GM12801 (cell line): Measurements from ENCODE around the gene HSDL2.

Experiments used
- TF ChIP-seq, protein P1 (sequence below): IDR thresholded peaks from one replicate; pipeline ENCODE4 v1.5.1; 2011; ENCODE audit warnings: control low read depth; ENCODE audit not compliant: insufficient read length; ENCODE audit errors: extremely low read depth

The HSDL2 gene

DNA sequence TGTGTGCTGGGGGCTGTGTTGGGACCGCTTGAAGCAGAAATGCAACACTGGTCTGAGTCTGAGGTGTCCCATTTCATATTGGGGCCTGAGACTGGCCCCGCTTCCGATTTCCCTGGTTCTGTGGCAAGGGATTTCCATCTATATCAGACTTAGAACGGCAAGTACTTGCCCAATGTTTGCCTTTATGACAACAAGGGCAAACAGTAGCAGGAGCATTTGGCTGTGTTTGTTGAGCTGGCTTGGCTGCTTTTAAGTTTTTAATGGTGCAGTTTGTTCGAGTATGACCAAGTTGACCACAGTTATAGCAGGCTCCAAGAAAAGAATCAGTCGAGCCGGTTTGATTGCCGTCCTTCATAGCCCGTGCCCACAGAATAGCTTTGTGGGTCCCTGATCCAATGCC is 17.0 kb downstream of the HSDL2 start:
- TF ChIP-seq, protein P1, sequence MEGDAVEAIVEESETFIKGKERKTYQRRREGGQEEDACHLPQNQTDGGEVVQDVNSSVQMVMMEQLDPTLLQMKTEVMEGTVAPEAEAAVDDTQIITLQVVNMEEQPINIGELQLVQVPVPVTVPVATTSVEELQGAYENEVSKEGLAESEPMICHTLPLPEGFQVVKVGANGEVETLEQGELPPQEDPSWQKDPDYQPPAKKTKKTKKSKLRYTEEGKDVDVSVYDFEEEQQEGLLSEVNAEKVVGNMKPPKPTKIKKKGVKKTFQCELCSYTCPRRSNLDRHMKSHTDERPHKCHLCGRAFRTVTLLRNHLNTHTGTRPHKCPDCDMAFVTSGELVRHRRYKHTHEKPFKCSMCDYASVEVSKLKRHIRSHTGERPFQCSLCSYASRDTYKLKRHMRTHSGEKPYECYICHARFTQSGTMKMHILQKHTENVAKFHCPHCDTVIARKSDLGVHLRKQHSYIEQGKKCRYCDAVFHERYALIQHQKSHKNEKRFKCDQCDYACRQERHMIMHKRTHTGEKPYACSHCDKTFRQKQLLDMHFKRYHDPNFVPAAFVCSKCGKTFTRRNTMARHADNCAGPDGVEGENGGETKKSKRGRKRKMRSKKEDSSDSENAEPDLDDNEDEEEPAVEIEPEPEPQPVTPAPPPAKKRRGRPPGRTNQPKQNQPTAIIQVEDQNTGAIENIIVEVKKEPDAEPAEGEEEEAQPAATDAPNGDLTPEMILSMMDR: no peak

DNA sequence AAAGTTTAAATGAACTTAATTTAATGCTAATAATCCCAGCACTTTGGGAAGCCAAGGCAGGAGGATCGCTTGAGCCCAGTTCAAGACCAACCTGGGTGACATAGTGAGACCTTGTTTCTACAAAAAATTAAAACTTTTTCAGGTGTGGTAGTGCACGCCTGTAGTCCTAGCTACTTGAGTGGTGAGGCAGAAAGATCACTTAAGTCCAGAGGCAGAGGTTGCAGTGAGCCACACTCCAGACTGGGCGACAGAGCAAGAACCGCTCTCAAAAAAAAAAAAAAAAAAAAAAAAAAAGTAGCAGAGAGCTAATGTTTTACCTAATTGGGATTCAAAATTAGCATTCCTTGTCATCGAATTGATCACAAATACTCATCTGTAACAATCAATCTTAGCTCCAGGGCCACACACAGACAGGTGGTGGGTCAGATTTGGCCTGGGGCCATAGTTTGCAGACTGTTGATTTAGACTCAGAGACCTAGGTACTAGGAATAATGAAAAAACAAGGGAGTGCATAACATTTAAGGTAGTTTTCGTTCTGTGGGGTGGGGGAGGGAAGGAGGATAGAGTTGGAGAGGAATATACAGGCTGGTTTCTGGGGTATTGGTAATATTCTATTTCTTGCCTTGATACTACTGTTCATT is 21.4 kb downstream of the HSDL2 start:
- TF ChIP-seq, protein P1: no peak

DNA sequence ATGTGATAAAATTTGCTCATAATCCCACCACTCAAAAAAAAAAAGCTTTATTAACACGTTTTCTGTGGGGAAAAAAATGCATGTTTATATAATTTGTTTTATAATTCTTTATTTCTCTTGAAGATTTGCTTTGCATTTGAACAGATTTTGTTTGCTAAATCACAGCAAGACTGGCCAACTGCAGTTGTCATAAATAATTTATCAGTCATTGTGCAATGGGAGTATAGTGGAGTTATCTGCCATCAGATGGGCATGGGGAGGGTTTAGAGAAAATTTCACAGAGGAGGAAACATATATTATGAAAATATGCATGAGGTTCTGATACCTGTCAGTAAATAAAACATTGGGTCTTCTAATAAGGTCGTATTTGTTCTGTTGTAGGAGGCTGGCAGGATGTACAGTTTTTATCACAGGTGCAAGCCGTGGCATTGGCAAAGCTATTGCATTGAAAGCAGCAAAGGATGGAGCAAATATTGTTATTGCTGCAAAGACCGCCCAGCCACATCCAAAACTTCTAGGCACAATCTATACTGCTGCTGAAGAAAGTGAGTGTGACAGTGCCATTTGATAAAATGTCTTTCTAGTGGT is 23.8 kb downstream of the HSDL2 start:
- TF ChIP-seq, protein P1: no peak

DNA sequence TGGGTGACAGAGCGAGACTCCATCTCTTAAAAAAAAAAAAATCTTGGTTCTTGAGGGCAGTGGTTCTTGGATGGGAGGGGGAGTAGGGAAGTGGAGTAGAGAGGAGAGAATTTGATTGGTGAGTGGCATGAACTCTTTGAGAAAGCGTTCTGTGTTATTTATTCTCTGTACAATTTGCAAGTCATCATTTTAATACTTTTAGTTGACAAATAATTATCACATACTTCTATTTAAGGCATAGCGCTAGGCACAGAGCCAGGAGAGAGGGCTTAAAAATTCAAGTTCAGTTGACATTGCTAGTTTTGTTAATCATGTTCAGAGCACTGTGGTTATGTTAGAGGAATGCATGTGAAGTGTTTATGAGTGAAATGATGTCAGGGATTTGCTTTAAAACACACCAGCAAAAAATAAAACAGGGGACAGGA is 24.6 kb downstream of the HSDL2 start:
- TF ChIP-seq, protein P1: no peak

DNA sequence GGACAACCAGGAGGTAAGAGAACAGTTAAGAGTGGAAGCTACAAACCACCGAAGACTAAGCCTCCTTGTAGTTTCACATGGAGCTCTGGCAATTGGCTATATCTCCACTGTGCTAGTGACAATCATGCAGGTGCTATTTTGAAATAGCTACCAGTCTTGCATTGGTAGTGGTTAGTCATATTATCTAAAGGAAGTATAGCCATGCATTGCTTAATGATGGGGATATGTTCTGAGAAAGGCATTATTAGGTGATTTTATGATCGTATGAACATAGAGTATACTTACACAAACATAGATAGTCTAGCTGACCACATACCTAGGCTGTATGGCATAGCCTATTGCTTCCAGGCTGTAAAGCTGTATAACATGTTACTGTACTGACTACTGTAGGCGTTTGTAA is 28.4 kb downstream of the HSDL2 start:
- TF ChIP-seq, protein P1: no peak

DNA sequence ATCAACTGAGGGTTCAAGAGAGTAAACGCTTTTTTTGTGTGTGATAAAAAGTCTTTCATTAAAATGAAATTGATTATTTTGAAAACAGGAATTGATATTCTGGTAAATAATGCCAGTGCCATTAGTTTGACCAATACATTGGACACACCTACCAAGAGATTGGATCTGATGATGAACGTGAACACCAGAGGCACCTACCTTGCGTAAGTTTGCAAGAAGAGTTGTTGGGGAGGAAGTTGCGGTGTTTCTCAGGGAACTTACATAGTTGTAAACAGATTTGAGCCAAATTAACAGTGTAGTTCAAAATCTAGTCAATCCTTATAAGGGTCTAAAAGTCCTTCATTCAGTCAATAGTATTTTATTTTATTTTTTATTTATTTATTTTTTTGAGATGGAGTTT is 28.9 kb downstream of the HSDL2 start:
- TF ChIP-seq, protein P1: no peak

DNA sequence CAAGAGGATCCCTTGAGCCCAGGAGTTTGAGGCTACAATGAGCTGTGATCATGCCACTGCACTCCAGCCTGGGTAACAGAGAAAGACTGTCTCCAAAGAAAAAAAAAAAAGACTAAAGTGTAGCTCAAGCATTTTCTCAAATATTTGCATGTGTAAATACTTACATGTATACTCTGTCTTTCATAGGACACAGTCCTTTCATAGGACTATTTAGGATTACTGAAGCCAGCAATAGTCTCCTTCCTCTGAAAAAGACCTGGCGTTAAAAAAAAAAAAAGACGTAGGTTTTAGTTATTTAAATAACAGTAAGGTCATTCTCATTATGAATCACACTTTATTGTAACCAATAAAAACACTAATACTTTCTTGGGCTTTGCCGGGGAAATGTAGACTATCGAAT is 29.9 kb downstream of the HSDL2 start:
- TF ChIP-seq, protein P1: no peak
